CD4-positive, alpha-beta memory T cell (primary cell): Measurements from ENCODE around the gene DOCK10. TPM values are rescaled to one million over a fixed set of nuclear protein-coding genes. Genes with fewer than 3 reads are reported as not detected.

ENCODE experiments used
- CTCF ChIA-PET: fragments of 350-600 bp; sonication (Branson Sonifier 250); formaldehyde crosslinking; loops from one replicate; lab custom pipeline; 2021; ENCODE audit warnings: inconsistent platforms; ENCODE audit not compliant: partially characterized antibody; lab: Charles Lee
- POLR2A ChIA-PET: fragments of 350-600 bp; sonication (Branson Sonifier 250); formaldehyde crosslinking; loops from one replicate; lab custom pipeline; 2021; ENCODE audit not compliant: partially characterized antibody; lab: Charles Lee
- DNase-seq, 5 donors: peaks; one replicate each; pipeline versions ENCODE4 v3.0.0 to v3.0.0-alpha.2; 2020 to 2022; ENCODE audit warnings: mixed read lengths in 1 of 5
- H3K27ac ChIP-seq: one replicate; pipeline ENCODE4 v1.7.0; 2013; ENCODE audit warnings: low read depth, low read length
- H3K27me3 ChIP-seq: 2 replicates; pipeline ENCODE4 v1.7.0; 2013; ENCODE audit warnings: mild to moderate bottlenecking, low read length, moderate library complexity; ENCODE audit not compliant: insufficient read depth
- H3K36me3 ChIP-seq: 2 replicates; pipeline ENCODE4 v1.7.0; 2013; ENCODE audit warnings: mild to moderate bottlenecking, low read length, moderate library complexity; ENCODE audit not compliant: insufficient read depth
- H3K4me1 ChIP-seq: 2 replicates; pipeline ENCODE4 v1.7.0; 2013; ENCODE audit warnings: mild to moderate bottlenecking, low read length, moderate library complexity; ENCODE audit not compliant: insufficient read depth
- H3K4me3 ChIP-seq, 2 donors: one replicate each; pipeline ENCODE4 v1.7.0; 2013; ENCODE audit warnings: low read length in 2 of 2, mild to moderate bottlenecking in 1 of 2
- H3K9me3 ChIP-seq, 2 donors: one replicate each; pipeline ENCODE4 v1.7.0; 2013; ENCODE audit warnings: low read length in 2 of 2, control low read depth in 1 of 2; ENCODE audit not compliant: control insufficient read depth in 1 of 2
- H3K27ac Mint-ChIP-seq, 7 donors: one replicate each; pipeline ENCODE4 v1.8.0; 2020 to 2021; ENCODE audit warnings: mixed read lengths in 7 of 7, mild to moderate bottlenecking in 6 of 7, inconsistent platforms in 3 of 7, moderate library complexity in 3 of 7
- H3K27me3 Mint-ChIP-seq, 2 donors: one replicate each; pipeline ENCODE4 v1.8.0; 2020 to 2021; ENCODE audit warnings: mixed read lengths in 2 of 2
- H3K36me3 Mint-ChIP-seq, 2 donors: one replicate each; pipeline ENCODE4 v1.8.0; 2020 to 2021; ENCODE audit warnings: mixed read lengths in 2 of 2, inconsistent platforms in 1 of 2, mild to moderate bottlenecking in 1 of 2
- H3K4me1 Mint-ChIP-seq, 4 donors: one replicate each; pipeline ENCODE4 v1.8.0; 2020 to 2021; ENCODE audit warnings: mixed read lengths in 4 of 4, mild to moderate bottlenecking in 1 of 4
- H3K4me3 Mint-ChIP-seq, 8 donors: one replicate each; pipeline ENCODE4 v1.8.0; 2020 to 2021; ENCODE audit warnings: mixed read lengths in 8 of 8, mild to moderate bottlenecking in 7 of 8, moderate library complexity in 6 of 8, inconsistent platforms in 3 of 8
- H3K9me3 Mint-ChIP-seq, 8 donors: one replicate each; pipeline ENCODE4 v1.8.0; 2020 to 2021; ENCODE audit warnings: mixed read lengths in 8 of 8, mild to moderate bottlenecking in 5 of 8, inconsistent platforms in 3 of 8, moderate library complexity in 1 of 8
- intact Hi-C: fragments of 100-400 bp; cut with micrococcal nuclease; formaldehyde crosslinking; loops from one replicate; pipeline ENCODE4 v1.15.1; 2023
- polyA plus RNA-seq, 2 donors: library from polyadenylated mRNA; unstranded; fragments of 300-500 nt; fragmentation: Illumina TruSeq; gene quantifications; one replicate each; pipeline ENCODE4 v1.2.3, GENCODE V29; 2021
- total RNA-seq, 2 experiments: library from RNA; stranded (reverse); gene quantifications; one replicate each; pipeline ENCODE4 v1.2.3, GENCODE V29; 2021

Gene DOCK10
- total and polyA plus RNA-seq, 4 experiments from 2014 or later: 26.0 to 186 (median 125) TPM

DNA sequence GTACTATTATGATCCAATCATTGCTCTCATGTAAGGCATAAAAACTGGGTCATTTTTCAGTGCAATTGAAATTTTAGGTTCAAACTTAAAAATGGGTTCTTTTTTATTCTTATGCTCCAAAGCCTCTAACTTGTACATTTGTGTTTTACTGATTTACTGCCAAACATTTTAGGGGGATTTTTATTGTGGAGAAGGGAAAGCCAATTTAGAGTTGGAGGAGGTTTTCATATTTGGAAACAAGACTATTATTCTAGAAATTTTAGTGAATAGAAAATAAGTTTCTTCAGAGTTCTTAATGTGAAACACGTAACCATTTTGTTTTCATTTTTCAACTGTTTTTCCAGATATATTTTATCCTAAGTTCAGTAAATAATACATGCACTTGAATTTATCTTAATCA lies 138.6 kb downstream of the DOCK10 start:
- Histone ChIP-seq H3K4me1 (no peaks in the 10 kb centered on the region), H3K36me3 (peaks cover 5% of the 10 kb centered on the region), H3K27ac (no peak overlapping the region), H3K4me3 (no peak overlapping the region), H3K27me3 (no peaks in the 10 kb centered on the region), H3K9me3 (no peaks in the 10 kb centered on the region)
- ChIA-PET POLR2A (no interaction called here), CTCF (no interaction called here)
- Mint-ChIP-seq H3K27me3 (no peaks in the 10 kb centered on the region), H3K36me3 (peaks cover 38% of the 10 kb centered on the region in 2 donors), H3K4me1 (peaks cover 28 to 53% (median 34%) of the 10 kb centered on the region in 4 donors), H3K4me3 (no peak overlapping the region), H3K9me3 (no peaks in the 10 kb centered on the region), H3K27ac (no peak overlapping the region)
- intact Hi-C loops: no loop called here
- no peak for DNase-seq

DNA sequence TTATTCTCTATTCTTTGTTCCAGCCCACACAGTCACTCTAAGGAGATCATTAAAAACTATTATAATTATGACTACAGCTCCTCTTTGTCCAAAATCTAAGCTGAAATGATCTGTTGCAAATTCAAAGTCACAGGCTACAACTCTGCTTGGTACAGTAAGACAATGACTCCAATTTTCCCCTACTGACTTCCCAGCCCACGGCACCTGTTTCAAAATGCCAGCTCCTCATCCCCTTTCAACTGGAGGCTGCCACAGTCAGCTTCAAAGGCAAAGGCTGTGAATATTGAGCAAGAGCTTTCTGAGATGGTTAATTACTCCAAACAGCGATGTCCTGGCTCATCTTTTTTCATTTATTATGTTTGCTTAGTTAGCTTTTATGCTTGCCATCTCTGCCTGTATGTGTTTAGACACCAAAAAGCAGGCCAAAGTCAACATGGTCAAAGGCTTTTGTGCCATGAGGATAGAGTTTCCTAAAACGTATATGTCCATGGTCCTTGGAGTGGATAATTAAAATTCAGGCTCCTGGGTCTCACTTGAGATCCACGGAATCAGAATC lies 141.1 kb downstream of the DOCK10 start:
- H3K27me3 Mint-ChIP-seq: no peaks in the 10 kb centered on the region
- peaks cover 24 to 39% (median 29%) of the 10 kb centered on the region in 4 donors for H3K4me1 Mint-ChIP-seq
- H3K4me1 ChIP-seq: no peaks in the 10 kb centered on the region
- no peak overlapping the region for H3K4me3 Mint-ChIP-seq
- H3K27me3 ChIP-seq: no peaks in the 10 kb centered on the region
- no peaks in the 10 kb centered on the region for H3K9me3 ChIP-seq
- CTCF ChIA-PET: interaction anchor here (1.2 kb wide), 1 partner anchor 9 kb away, joined by 4 read pairs; no protein-coding TSS in a partner anchor
- H3K4me3 ChIP-seq: no peak overlapping the region
- H3K36me3 ChIP-seq: peaks cover 9% of the 10 kb centered on the region
- no peak for DNase-seq
- intact Hi-C loops: no loop called here
- H3K36me3 Mint-ChIP-seq: peaks cover 22 to 40% of the 10 kb centered on the region in 2 donors
- no peak overlapping the region for H3K27ac ChIP-seq
- POLR2A ChIA-PET: interaction anchor here (1.3 to 1.7 kb wide), 2 partner anchors 10 to 25 kb away, joined by 3 to 4 read pairs; no protein-coding TSS in a partner anchor
- no peaks in the 10 kb centered on the region for H3K9me3 Mint-ChIP-seq
- peak overlapping the region in 4 of 7 donors; percentile 22 to 76 (median 64) for H3K27ac Mint-ChIP-seq

DNA sequence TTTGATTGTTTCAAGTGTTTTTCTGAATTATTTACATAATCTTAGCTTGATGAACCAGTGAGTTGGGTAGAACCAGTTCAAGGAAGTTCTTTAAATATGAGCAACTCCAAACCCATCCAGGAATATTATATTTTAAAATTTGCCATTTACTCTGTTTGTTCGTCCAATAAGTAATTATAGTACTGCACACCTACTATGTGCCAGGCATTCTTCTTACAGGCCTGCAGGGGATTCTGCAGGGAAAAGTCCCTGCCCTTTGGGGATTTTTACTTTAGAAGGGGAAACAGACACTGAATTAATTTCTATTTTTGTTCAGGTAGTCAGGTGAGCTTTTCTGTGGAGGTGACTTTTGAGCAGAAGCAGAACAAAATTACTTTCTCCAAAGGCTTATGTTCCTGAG lies 146.9 kb downstream of the DOCK10 start:
- DNase-seq: no peak
- no peaks in the 10 kb centered on the region for H3K27me3 ChIP-seq
- Mint-ChIP-seq H3K4me1 (peaks cover 34 to 43% (median 37%) of the 10 kb centered on the region in 4 donors), H3K27ac (peak overlapping the region in 3 of 7 donors; percentile 59 to 82 (median 71)), H3K36me3 (peaks cover 53 to 63% of the 10 kb centered on the region in 2 donors), H3K27me3 (no peaks in the 10 kb centered on the region), H3K4me3 (peak overlapping the region in 1 of 8 donors; percentile 23), H3K9me3 (no peaks in the 10 kb centered on the region)
- H3K4me1 ChIP-seq: peaks cover 20% of the 10 kb centered on the region
- H3K9me3 ChIP-seq: no peaks in the 10 kb centered on the region
- ChIA-PET POLR2A (no interaction called here), CTCF (interaction anchor here (0.8 to 1.3 kb wide), 4 partner anchors 11 to 106 kb away, joined by 3 to 5 read pairs (median 3); no protein-coding TSS in a partner anchor)
- intact Hi-C loops: no loop called here
- no peak overlapping the region for H3K4me3 ChIP-seq
- peaks cover 21% of the 10 kb centered on the region for H3K36me3 ChIP-seq
- no peak overlapping the region for H3K27ac ChIP-seq

DNA sequence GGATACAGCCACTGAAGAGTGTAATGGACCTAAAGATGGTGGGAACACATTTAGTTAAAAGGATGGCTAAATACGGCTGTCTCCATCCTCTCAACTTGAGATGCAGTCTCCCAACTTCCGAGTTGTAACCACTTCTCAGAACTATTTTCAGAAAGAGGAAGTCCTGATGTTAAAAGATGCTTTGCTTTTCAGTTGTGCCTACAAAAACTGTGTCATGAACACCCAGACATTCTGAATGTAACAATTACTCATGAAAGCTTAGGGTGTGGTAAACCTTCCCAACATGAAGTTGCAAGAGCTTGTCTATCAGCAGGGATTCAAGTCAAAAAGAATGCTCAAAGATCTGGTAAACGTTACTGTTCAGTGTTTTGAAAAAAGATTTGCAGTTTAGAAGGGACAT lies 147.9 kb downstream of the DOCK10 start:
- Mint-ChIP-seq H3K27ac (peak overlapping the region; percentile 57 to 88 (median 79)), H3K36me3 (peaks cover 60 to 71% of the 10 kb centered on the region in 2 donors), H3K27me3 (no peaks in the 10 kb centered on the region), H3K9me3 (no peaks in the 10 kb centered on the region), H3K4me3 (peak overlapping the region in 6 of 8 donors; percentile 25 to 58 (median 37)), H3K4me1 (peaks cover 37 to 46% (median 43%) of the 10 kb centered on the region in 4 donors)
- no peak overlapping the region for H3K4me3 ChIP-seq
- H3K27me3 ChIP-seq: no peaks in the 10 kb centered on the region
- CTCF ChIA-PET: interaction anchor here (0.6 to 1.3 kb wide), 4 partner anchors 10 to 108 kb away, joined by 3 read pairs; no protein-coding TSS in a partner anchor
- POLR2A ChIA-PET: no interaction called here
- intact Hi-C loops: no loop called here
- no peak overlapping the region for H3K27ac ChIP-seq
- H3K4me1 ChIP-seq: peaks cover 20% of the 10 kb centered on the region
- peak in 2 of 5 donors; percentile 8 to 13 for DNase-seq
- peaks cover 31% of the 10 kb centered on the region for H3K36me3 ChIP-seq
- H3K9me3 ChIP-seq: no peaks in the 10 kb centered on the region

DNA sequence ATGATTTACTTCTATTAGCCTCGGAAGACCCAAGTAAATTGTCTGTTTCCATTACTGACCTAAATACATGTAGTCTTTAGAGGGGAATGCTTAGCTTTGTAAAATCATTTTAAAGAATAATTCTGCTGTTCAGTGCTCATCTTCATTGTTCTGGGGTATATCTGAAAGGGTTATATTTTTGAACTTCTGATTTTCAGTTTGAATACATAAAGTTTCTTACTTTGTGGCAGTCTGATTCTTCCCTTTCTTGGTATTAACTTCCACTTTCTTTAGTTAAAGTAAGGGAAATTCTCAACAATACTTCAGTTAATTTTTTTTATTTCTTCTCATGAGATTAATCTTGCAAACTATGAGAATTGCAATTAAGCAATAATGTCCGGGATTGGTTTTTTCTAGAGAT lies 148.4 kb downstream of the DOCK10 start:
- H3K36me3 Mint-ChIP-seq: peaks cover 61 to 70% of the 10 kb centered on the region in 2 donors
- H3K27me3 Mint-ChIP-seq: no peaks in the 10 kb centered on the region
- H3K9me3 Mint-ChIP-seq: no peaks in the 10 kb centered on the region
- intact Hi-C loops: no loop called here
- Histone ChIP-seq H3K9me3 (no peaks in the 10 kb centered on the region), H3K4me3 (no peak overlapping the region), H3K27me3 (no peaks in the 10 kb centered on the region), H3K27ac (no peak overlapping the region), H3K4me1 (peaks cover 20% of the 10 kb centered on the region), H3K36me3 (peaks cover 36% of the 10 kb centered on the region)
- ChIA-PET POLR2A (interaction anchor here (0.6 kb wide), 1 partner anchor 289 kb away, joined by 4 read pairs; no protein-coding TSS in a partner anchor), CTCF (interaction anchor here (1.3 kb wide), 1 partner anchor 9 kb away, joined by 3 read pairs; no protein-coding TSS in a partner anchor)
- H3K27ac Mint-ChIP-seq: peak overlapping the region in 6 of 7 donors; percentile 20 to 83 (median 65)
- H3K4me1 Mint-ChIP-seq: peaks cover 37 to 46% (median 43%) of the 10 kb centered on the region in 4 donors
- no peak for DNase-seq
- no peak overlapping the region for H3K4me3 Mint-ChIP-seq

DNA sequence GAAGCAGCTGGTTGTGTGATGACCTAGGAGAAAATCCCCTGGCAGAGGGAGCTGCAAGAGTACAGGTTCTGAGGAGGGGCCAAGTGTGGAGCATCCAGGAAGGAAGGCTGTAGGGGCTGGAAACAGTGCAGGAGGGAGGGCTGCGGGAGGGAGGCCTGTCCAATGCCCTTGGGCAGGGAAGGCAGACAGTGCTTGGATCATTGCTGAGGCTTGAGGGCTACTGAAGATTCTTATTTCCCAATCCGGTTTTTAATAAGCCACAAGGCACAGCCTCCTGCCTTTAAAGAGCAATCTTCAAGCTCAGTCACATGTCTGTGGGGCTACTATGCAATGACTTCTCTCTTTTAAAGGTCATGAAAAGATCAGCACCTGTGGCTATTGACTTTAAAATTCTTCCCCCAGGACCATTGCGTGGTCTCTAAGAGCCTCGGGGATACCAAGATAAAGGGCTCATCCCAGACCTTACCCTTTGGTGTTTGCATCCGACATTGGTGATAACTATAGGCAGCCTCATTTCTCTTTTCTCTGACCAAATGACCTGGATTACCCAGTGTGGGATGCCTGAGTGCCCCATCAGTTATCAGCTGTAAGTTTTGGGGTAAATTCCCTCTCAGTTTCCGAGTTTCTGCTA lies 149.6 kb downstream of the DOCK10 start:
- peaks cover 47% of the 10 kb centered on the region for H3K36me3 ChIP-seq
- peak overlapping the region in 1 of 8 donors; percentile 31 for H3K4me3 Mint-ChIP-seq
- POLR2A ChIA-PET: no interaction called here

DNA sequence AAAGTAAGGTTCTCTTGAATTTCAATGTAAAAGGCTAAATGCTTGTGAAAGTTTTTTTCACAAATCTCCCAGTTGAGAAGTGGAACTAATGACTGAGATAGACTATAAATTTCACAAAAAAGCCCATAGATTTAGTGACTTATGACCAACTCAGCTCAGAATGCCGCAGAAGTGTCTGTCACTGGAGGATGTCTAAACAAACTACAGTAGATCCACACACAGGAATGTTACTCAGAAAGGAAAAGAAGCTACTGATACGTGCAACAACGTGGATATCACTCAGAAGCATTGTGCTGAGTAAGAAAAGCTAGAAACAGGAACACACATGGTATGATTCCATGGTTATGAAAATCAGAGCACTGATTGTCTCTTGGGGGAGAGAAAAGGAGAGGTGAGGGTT lies 151.9 kb downstream of the DOCK10 start:
- Mint-ChIP-seq H3K36me3 (peaks cover 76% of the 10 kb centered on the region in 2 donors), H3K4me3 (peak overlapping the region in 1 of 8 donors; percentile 24), H3K27ac (peak overlapping the region in 3 of 7 donors; percentile 2 to 38 (median 3)), H3K9me3 (no peaks in the 10 kb centered on the region), H3K27me3 (no peaks in the 10 kb centered on the region), H3K4me1 (peaks cover 34 to 55% (median 43%) of the 10 kb centered on the region in 4 donors)
- Histone ChIP-seq H3K4me1 (peaks cover 18% of the 10 kb centered on the region), H3K27me3 (no peaks in the 10 kb centered on the region), H3K36me3 (peaks cover 50% of the 10 kb centered on the region), H3K27ac (no peak overlapping the region), H3K4me3 (no peak overlapping the region), H3K9me3 (no peaks in the 10 kb centered on the region)
- ChIA-PET CTCF (interaction anchor here (1.1 kb wide), 1 partner anchor 112 kb away, joined by 4 read pairs; no protein-coding TSS in a partner anchor), POLR2A (interaction anchor here (1.4 kb wide), 1 partner anchor 11 kb away, joined by 3 read pairs; no protein-coding TSS in a partner anchor)
- no peak for DNase-seq
- intact Hi-C loops: no loop called here

More for the DNA sequence above, 149.6 kb downstream of the DOCK10 start:
- H3K27ac ChIP-seq: no peak overlapping the region
- peaks cover 36 to 46% (median 40%) of the 10 kb centered on the region in 4 donors for H3K4me1 Mint-ChIP-seq
- peaks cover 67 to 71% of the 10 kb centered on the region in 2 donors for H3K36me3 Mint-ChIP-seq
- DNase-seq: no peak
- no peaks in the 10 kb centered on the region for H3K9me3 Mint-ChIP-seq
- H3K27ac Mint-ChIP-seq: peak overlapping the region in 3 of 7 donors; percentile 11 to 81 (median 47)
- no peaks in the 10 kb centered on the region for H3K27me3 ChIP-seq
- peaks cover 20% of the 10 kb centered on the region for H3K4me1 ChIP-seq
- intact Hi-C loops: no loop called here
- no peaks in the 10 kb centered on the region for H3K27me3 Mint-ChIP-seq
- no peak overlapping the region for H3K4me3 ChIP-seq
- CTCF ChIA-PET: interaction anchor here (0.7 to 1.6 kb wide), 2 partner anchors 44 to 108 kb away, joined by 3 to 5 read pairs; no protein-coding TSS in a partner anchor
- no peaks in the 10 kb centered on the region for H3K9me3 ChIP-seq
